ENCODE measurements around the gene MACROD2.

MACROD2 gene

GRCh38 chr20:15318682-15319081 is 1323.4 kb downstream of the MACROD2 start:
- FAIRE-seq (no peak), DNase-seq (ENCODE audit: insufficient read length, low spot score) (no peak)
- TF ChIP-seq CTCF (IDR thresholded peaks at IDR 0.05; ENCODE audit: insufficient read depth, missing control alignments) = no peak

- FAIRE-seq (no peak), DNase-seq (ENCODE audit: insufficient read length, low spot score) (no peak)
- no peak for TF ChIP-seq CTCF (IDR thresholded peaks at IDR 0.05; ENCODE audit: insufficient read depth, missing control alignments)
Observed at GRCh38 chr20:15319439-15319838, 1324.1 kb downstream of the MACROD2 start.

- DNase-seq (ENCODE audit: insufficient read length, low spot score) (no peak), FAIRE-seq (no peak)
- no peak for TF ChIP-seq CTCF (IDR thresholded peaks at IDR 0.05; ENCODE audit: insufficient read depth, missing control alignments)
Observed at GRCh38 chr20:15320941-15321340, 1325.6 kb downstream of the MACROD2 start.

GRCh38 chr20:15327123-15327522 is 1331.8 kb downstream of the MACROD2 start:
- FAIRE-seq = no peak
- no peak for DNase-seq (ENCODE audit: insufficient read length, low spot score)
- TF ChIP-seq CTCF (IDR thresholded peaks at IDR 0.05; ENCODE audit: insufficient read depth, missing control alignments) = no peak

GRCh38 chr20:15328084-15328483 is 1332.8 kb downstream of the MACROD2 start:
- DNase-seq (ENCODE audit: insufficient read length, low spot score) (no peak), FAIRE-seq (no peak)
- no peak for TF ChIP-seq CTCF (IDR thresholded peaks at IDR 0.05; ENCODE audit: insufficient read depth, missing control alignments)

- TF ChIP-seq CTCF (IDR thresholded peaks at IDR 0.05; ENCODE audit: insufficient read depth, missing control alignments) = no peak
Observed at GRCh38 chr20:15332711-15333160, 1337.4 kb downstream of the MACROD2 start.

GRCh38 chr20:15333170-15333569 is 1337.9 kb downstream of the MACROD2 start:
- TF ChIP-seq CTCF (IDR thresholded peaks at IDR 0.05; ENCODE audit: insufficient read depth, missing control alignments) = no peak
- no peak for DNase-seq (ENCODE audit: insufficient read length, low spot score)
- FAIRE-seq = no peak

More at GRCh38 chr20:15332711-15333160, 1337.4 kb downstream of the MACROD2 start:
- FAIRE-seq (no peak), DNase-seq (ENCODE audit: insufficient read length, low spot score) (no peak)

Measured in D721Med (cell line).